H1 (cell line): ENCODE results near the gene GLIPR2. TPM values are rescaled to one million over a fixed set of nuclear protein-coding genes. Genes with fewer than 3 reads are reported as not detected.

Experiments
- RFX5 ChIP-seq: IDR thresholded peaks from 2 replicates; pipeline ENCODE4 v1.6.1; 2011; ENCODE audit warnings: low read depth, low read length, improper control_type of control experiment, borderline replicate concordance
- SP1 ChIP-seq: IDR thresholded peaks from 2 replicates; pipeline ENCODE4 v1.6.1; 2011; ENCODE audit warnings: low read depth, low read length
- USF2 ChIP-seq: IDR thresholded peaks from 2 replicates; pipeline ENCODE4 v1.6.1; 2011; ENCODE audit warnings: low read length, improper control_type of control experiment
- polyA plus RNA-seq, 7 experiments: library from polyadenylated mRNA; depleted of rRNA in 3 of 7; stranded (reverse) in 5 of 7; unstranded in 2 of 7; fragments of >200 nt in 5 of 7; fragments of 200-250 nt in 2 of 7; gene quantifications; 1 replicate in 5 of 7; 2 replicates in 1 of 7; 4 replicates in 1 of 7; pipeline versions ENCODE4 v1.2.1 to v1.2.3, GENCODE V29; 2011 to 2013; ENCODE audit warnings: missing spikeins in 2 of 7, mixed read lengths in 2 of 7
- total RNA-seq: library from RNA; stranded (reverse); fragmentation: NEBNext Ultra II Directional; extraction: Animal tissue kit (Norgen Biotek cat#: 25700); gene quantifications from 2 replicates; pipeline ENCODE4 v1.2.1, GENCODE V29; 2021

The GLIPR2 gene
- total and polyA plus RNA-seq, 2 of the 8 experiments (the other 6 are each of a cell fraction or from before 2014, with no cell fraction given), result 7.9 to 12.0 TPM

DNA sequence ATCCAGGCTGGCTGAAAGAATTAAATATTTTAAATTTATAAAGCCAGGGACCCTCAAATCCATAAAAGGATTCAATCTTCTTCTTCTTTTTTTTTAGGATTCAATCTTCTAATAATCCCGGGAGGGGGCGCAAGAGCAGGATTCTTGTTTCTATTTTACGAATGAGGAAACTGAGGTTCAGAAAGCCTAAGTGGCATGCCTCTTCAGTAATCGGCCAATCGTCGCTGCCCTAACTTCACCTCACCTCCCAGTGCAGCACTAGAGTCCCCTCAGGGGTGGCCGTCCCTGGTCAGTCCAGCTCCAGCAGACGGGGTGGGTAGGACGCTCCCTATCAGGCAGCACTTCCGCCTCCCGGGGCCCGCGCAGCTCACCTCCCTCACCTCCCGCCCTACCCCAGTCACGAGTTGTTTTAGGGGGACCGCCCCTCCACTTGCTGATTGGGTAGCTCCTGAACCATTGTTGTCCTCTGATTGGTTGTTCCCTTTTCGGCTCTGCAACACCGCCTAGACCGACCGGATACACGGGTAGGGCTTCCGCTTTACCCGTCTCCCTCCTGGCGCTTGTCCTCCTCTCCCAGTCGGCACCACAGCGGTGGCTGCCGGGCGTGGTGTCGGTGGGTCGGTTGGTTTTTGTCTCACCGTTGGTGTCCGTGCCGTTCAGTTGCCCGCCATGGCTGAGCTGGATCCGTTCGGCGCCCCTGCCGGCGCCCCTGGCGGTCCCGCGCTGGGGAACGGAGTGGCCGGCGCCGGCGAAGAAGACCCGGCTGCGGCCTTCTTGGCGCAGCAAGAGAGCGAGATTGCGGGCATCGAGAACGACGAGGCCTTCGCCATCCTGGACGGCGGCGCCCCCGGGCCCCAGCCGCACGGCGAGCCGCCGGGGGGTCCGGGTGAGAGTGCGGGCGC, 54.1 kb downstream of the GLIPR2 start, which contains the start of gene CLTA (continued):
- TF ChIP-seq SP1 (peak; percentile 71), RFX5 (no peak), USF2 (peak; percentile 63; the same call in 1 of the 2 replicates)
